ENCODE measurements around the gene SLC26A5.

The SLC26A5 gene

DNA sequence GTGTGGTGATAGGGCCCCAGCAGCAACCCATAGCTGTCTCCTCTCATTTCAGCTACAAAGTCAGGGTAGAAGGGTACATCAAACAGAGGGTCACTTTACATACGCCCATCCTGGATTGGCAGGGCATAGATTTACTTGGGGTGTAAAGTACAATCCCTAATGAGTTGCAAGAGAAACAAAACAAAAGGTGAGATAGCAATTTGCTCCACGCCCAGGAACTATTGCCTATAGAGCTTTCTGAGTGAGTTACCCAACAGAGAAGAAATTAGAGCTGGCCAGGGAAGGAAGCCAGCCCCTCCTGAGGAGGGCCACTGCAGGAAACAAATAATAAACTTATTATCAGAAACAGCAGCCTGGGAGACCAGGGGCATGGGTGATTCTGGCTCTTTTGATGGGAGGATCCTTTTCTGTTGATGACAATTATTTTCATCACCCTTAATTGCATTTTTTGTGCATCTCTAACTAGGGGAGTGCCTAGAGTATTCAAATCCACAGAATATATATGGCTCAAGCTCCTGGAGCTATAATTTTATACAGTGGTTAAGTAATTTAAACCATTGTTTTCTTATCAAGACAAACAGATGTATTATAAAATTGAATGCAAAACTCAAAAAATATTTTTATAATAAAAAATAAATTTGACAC, 47.4 kb downstream of the SLC26A5 start:
- Histone ChIP-seq H3K27me3 (ENCODE audit: control insufficient read depth, insufficient read depth, low read length) (no peaks in the 10 kb centered on the region), H3K9me3 (ENCODE audit: control insufficient read depth, insufficient read depth, low read length) (no peaks in the 10 kb centered on the region), H3K4me3 (ENCODE audit: low read depth, low read length) (no peak overlapping the region), H3K9ac (ENCODE audit: low read depth, low read length) (no peak overlapping the region), H3K4me1 (ENCODE audit: control insufficient read depth, insufficient read depth, low read length) (no peaks in the 10 kb centered on the region), H3K27ac (ENCODE audit: low read depth, low read length) (no peak overlapping the region), H3K36me3 (ENCODE audit: control insufficient read depth, insufficient read depth, low read length) (no peaks in the 10 kb centered on the region)

DNA sequence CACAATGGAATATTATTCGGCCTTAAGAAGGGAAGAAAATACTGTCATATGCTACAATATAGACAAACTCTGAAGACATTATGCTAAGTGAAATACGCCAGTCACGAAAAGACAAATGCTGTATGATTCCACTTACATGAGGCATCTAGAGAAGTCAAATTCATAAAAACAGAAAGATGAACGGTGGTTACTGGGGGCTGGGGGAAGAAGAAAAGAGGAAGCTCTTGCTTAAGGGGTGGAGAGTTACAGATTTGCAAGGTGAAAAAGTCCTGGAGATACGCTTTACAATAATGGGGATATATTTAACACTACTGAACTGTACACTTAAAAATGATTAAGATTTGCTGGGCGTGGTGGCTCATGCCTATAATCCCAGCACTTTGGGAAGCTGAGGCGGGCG, 49.5 kb downstream of the SLC26A5 start:
- Histone ChIP-seq H3K9me3 (ENCODE audit: control insufficient read depth, insufficient read depth, low read length) (no peaks in the 10 kb centered on the region), H3K36me3 (ENCODE audit: control insufficient read depth, insufficient read depth, low read length) (no peaks in the 10 kb centered on the region), H3K4me3 (ENCODE audit: low read depth, low read length) (no peak overlapping the region), H3K4me1 (ENCODE audit: control insufficient read depth, insufficient read depth, low read length) (no peaks in the 10 kb centered on the region), H3K27ac (ENCODE audit: low read depth, low read length) (no peak overlapping the region), H3K9ac (ENCODE audit: low read depth, low read length) (no peak overlapping the region), H3K27me3 (ENCODE audit: control insufficient read depth, insufficient read depth, low read length) (no peaks in the 10 kb centered on the region)

- H3K9ac ChIP-seq (ENCODE audit: low read depth, low read length), result no peak overlapping the region
- no peaks in the 10 kb centered on the region for H3K4me1 ChIP-seq (ENCODE audit: control insufficient read depth, insufficient read depth, low read length)
- H3K36me3 ChIP-seq (ENCODE audit: control insufficient read depth, insufficient read depth, low read length), result no peaks in the 10 kb centered on the region
- H3K27me3 ChIP-seq (ENCODE audit: control insufficient read depth, insufficient read depth, low read length), result no peaks in the 10 kb centered on the region
- H3K4me3 ChIP-seq (ENCODE audit: low read depth, low read length), result no peak overlapping the region
- no peaks in the 10 kb centered on the region for H3K9me3 ChIP-seq (ENCODE audit: control insufficient read depth, insufficient read depth, low read length)
- no peak overlapping the region for H3K27ac ChIP-seq (ENCODE audit: low read depth, low read length)
These were observed 50.9 kb downstream of the SLC26A5 start for GRCh38 chr7:103395071-103395470.

GRCh38 chr7:103394566-103394965, 51.4 kb downstream of the SLC26A5 start:
- Histone ChIP-seq H3K36me3 (ENCODE audit: control insufficient read depth, insufficient read depth, low read length) (no peaks in the 10 kb centered on the region), H3K4me1 (ENCODE audit: control insufficient read depth, insufficient read depth, low read length) (no peaks in the 10 kb centered on the region), H3K9me3 (ENCODE audit: control insufficient read depth, insufficient read depth, low read length) (no peaks in the 10 kb centered on the region), H3K9ac (ENCODE audit: low read depth, low read length) (no peak overlapping the region), H3K4me3 (ENCODE audit: low read depth, low read length) (no peak overlapping the region), H3K27ac (ENCODE audit: low read depth, low read length) (no peak overlapping the region), H3K27me3 (ENCODE audit: control insufficient read depth, insufficient read depth, low read length) (no peaks in the 10 kb centered on the region)

- H3K9me3 ChIP-seq (ENCODE audit: control insufficient read depth, insufficient read depth, low read length), result no peaks in the 10 kb centered on the region
- no peak overlapping the region for H3K4me3 ChIP-seq (ENCODE audit: low read depth, low read length)
- no peak overlapping the region for H3K9ac ChIP-seq (ENCODE audit: low read depth, low read length)
- H3K27ac ChIP-seq (ENCODE audit: low read depth, low read length), result no peak overlapping the region
- no peaks in the 10 kb centered on the region for H3K36me3 ChIP-seq (ENCODE audit: control insufficient read depth, insufficient read depth, low read length)
- H3K27me3 ChIP-seq (ENCODE audit: control insufficient read depth, insufficient read depth, low read length), result no peaks in the 10 kb centered on the region
- no peaks in the 10 kb centered on the region for H3K4me1 ChIP-seq (ENCODE audit: control insufficient read depth, insufficient read depth, low read length)
These were observed 54.0 kb downstream of the SLC26A5 start for GRCh38 chr7:103391976-103392375.

DNA sequence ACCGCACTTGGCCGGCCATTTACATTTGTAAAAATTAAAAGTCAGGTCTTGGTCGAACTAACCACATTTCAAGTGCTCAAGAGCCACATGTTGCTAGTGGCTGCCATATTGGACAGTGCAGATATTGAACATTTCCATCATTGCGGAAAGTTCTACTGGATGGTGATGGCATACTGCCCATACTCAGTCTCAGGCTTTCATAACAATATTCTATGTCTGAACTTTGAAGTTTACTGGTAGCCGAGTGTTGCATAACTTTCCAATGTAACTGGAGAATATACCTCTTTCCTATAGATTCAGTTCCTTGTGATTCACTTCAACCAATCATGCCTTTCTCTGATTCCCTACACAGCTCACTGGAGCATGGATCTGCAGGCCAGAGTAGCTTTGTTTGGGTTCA, 54.9 kb downstream of the SLC26A5 start:
- Histone ChIP-seq H3K4me1 (ENCODE audit: control insufficient read depth, insufficient read depth, low read length) (no peaks in the 10 kb centered on the region), H3K36me3 (ENCODE audit: control insufficient read depth, insufficient read depth, low read length) (no peaks in the 10 kb centered on the region), H3K9ac (ENCODE audit: low read depth, low read length) (no peak overlapping the region), H3K27me3 (ENCODE audit: control insufficient read depth, insufficient read depth, low read length) (no peaks in the 10 kb centered on the region), H3K9me3 (ENCODE audit: control insufficient read depth, insufficient read depth, low read length) (no peaks in the 10 kb centered on the region), H3K4me3 (ENCODE audit: low read depth, low read length) (no peak overlapping the region), H3K27ac (ENCODE audit: low read depth, low read length) (no peak overlapping the region)

GRCh38 chr7:103389263-103389662, 56.7 kb downstream of the SLC26A5 start:
- Histone ChIP-seq H3K27ac (ENCODE audit: low read depth, low read length) (no peak overlapping the region), H3K4me1 (ENCODE audit: control insufficient read depth, insufficient read depth, low read length) (no peaks in the 10 kb centered on the region), H3K9me3 (ENCODE audit: control insufficient read depth, insufficient read depth, low read length) (no peaks in the 10 kb centered on the region), H3K27me3 (ENCODE audit: control insufficient read depth, insufficient read depth, low read length) (no peaks in the 10 kb centered on the region), H3K9ac (ENCODE audit: low read depth, low read length) (no peak overlapping the region), H3K36me3 (ENCODE audit: control insufficient read depth, insufficient read depth, low read length) (no peaks in the 10 kb centered on the region), H3K4me3 (ENCODE audit: low read depth, low read length) (no peak overlapping the region)

DNA sequence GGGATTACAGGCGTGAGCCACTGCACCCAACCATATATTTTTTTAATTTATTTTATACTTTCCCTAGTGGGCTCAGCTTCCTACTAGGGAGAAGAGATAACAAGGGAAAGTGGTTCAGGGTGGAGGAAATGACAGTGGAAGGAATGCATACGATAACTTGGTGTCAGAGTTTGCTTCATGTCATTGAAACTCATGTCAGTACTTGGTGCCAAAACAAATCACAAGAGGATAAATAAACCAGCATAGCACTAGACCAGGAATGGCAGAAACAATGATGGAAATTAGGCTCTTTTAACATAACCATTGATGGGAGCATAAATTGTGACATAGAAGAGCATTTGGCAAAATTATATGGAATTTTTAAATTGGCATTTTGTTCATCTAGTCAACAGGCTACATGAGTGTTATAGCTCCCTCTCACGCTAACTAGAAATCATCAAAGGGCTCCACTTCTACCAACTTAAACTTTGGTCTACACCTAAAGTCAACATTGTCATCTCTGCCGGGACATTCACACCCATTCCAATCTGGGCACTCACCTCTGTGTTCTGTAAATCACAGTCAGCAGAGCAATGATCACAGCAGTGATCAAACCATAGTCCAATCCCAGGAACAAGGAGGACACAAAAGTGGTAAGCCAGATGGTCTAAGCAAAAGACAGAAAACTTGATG, 57.4 kb downstream of the SLC26A5 start:
- no peaks in the 10 kb centered on the region for H3K36me3 ChIP-seq (ENCODE audit: control insufficient read depth, insufficient read depth, low read length)
- no peaks in the 10 kb centered on the region for H3K9me3 ChIP-seq (ENCODE audit: control insufficient read depth, insufficient read depth, low read length)
- no peaks in the 10 kb centered on the region for H3K27me3 ChIP-seq (ENCODE audit: control insufficient read depth, insufficient read depth, low read length)
- no peak overlapping the region for H3K4me3 ChIP-seq (ENCODE audit: low read depth, low read length)
- no peak overlapping the region for H3K9ac ChIP-seq (ENCODE audit: low read depth, low read length)
- H3K4me1 ChIP-seq (ENCODE audit: control insufficient read depth, insufficient read depth, low read length), result no peaks in the 10 kb centered on the region
- H3K27ac ChIP-seq (ENCODE audit: low read depth, low read length), result no peak overlapping the region

DNA sequence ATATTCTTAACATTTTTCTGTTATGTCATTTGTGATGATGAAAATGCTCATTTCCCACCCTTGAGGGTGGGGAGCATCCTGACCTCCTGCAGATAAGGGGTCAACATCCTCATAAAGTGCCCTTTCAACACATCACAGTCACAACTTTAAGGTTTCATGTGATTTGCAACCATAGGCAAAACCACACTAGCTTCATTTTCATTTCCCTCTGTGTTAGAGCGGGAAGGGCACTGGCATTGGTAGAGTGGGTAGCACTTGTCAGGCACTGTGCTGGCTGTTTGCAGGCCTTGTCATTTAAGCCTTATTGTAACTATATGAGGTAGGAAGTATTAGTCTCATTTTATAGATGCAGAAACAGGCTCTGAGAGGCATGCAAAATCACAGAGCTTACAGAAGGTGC, 58.8 kb downstream of the SLC26A5 start:
- no peak overlapping the region for H3K4me3 ChIP-seq (ENCODE audit: low read depth, low read length)
- H3K9ac ChIP-seq (ENCODE audit: low read depth, low read length), result no peak overlapping the region
- no peaks in the 10 kb centered on the region for H3K9me3 ChIP-seq (ENCODE audit: control insufficient read depth, insufficient read depth, low read length)
- H3K27me3 ChIP-seq (ENCODE audit: control insufficient read depth, insufficient read depth, low read length), result no peaks in the 10 kb centered on the region
- no peak overlapping the region for H3K27ac ChIP-seq (ENCODE audit: low read depth, low read length)
- no peaks in the 10 kb centered on the region for H3K4me1 ChIP-seq (ENCODE audit: control insufficient read depth, insufficient read depth, low read length)
- H3K36me3 ChIP-seq (ENCODE audit: control insufficient read depth, insufficient read depth, low read length), result no peaks in the 10 kb centered on the region

GRCh38 chr7:103382032-103382402, 64.0 kb downstream of the SLC26A5 start:
- H3K9me3 ChIP-seq (ENCODE audit: control insufficient read depth, insufficient read depth, low read length), result no peaks in the 10 kb centered on the region
- no peaks in the 10 kb centered on the region for H3K36me3 ChIP-seq (ENCODE audit: control insufficient read depth, insufficient read depth, low read length)
- no peak overlapping the region for H3K4me3 ChIP-seq (ENCODE audit: low read depth, low read length)
- no peak overlapping the region for H3K9ac ChIP-seq (ENCODE audit: low read depth, low read length)
- H3K27me3 ChIP-seq (ENCODE audit: control insufficient read depth, insufficient read depth, low read length), result no peaks in the 10 kb centered on the region
- no peaks in the 10 kb centered on the region for H3K4me1 ChIP-seq (ENCODE audit: control insufficient read depth, insufficient read depth, low read length)
- no peak overlapping the region for H3K27ac ChIP-seq (ENCODE audit: low read depth, low read length)

DNA sequence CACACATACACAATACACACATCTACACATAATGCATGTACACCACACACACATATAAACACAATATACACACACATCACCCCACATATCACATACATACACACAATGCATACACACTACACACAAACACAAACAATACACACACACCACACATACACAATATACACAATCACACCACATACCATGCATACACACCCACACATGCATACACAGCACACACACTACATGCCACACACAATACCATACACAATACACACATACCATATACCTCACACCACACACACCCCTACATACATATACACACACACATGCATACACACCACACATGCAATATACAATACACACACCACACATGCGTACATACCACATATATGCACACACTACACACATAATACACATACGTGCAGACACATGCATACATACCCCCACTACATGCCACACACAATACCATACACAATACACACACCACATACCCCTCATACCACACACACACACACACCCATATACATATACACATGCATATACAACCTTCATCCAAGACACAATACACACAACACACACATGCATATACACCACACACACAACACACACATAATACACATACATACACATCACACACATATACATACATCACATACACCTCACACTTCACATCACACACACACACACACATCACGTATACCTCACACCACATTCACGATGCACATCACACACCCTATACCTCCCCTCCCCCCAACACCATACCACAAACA, 64.6 kb downstream of the SLC26A5 start:
- no peaks in the 10 kb centered on the region for H3K36me3 ChIP-seq (ENCODE audit: control insufficient read depth, insufficient read depth, low read length)
- H3K4me1 ChIP-seq (ENCODE audit: control insufficient read depth, insufficient read depth, low read length), result no peaks in the 10 kb centered on the region
- H3K4me3 ChIP-seq (ENCODE audit: low read depth, low read length), result no peak overlapping the region
- H3K9ac ChIP-seq (ENCODE audit: low read depth, low read length), result no peak overlapping the region
- H3K27ac ChIP-seq (ENCODE audit: low read depth, low read length), result no peak overlapping the region
- no peaks in the 10 kb centered on the region for H3K9me3 ChIP-seq (ENCODE audit: control insufficient read depth, insufficient read depth, low read length)
- no peaks in the 10 kb centered on the region for H3K27me3 ChIP-seq (ENCODE audit: control insufficient read depth, insufficient read depth, low read length)

All from HUES48 (cell line).